Stomach smooth muscle (tissue), 2 donors: ENCODE data around the gene KDM6B.
"Not testable (repeated sequence)": the region's sequence is repeated elsewhere in the genome, so short reads cannot be mapped to it uniquely, and the experiment has no call there.

ENCODE experiments used
- H3K27ac ChIP-seq: one replicate; pipeline ENCODE4 v1.7.0; 2013; ENCODE audit warnings: mild to moderate bottlenecking, low read length, inconsistent platforms
- H3K27me3 ChIP-seq, 2 donors: one replicate each; pipeline ENCODE4 v1.7.0; 2013; ENCODE audit warnings: low read length in 2 of 2; ENCODE audit not compliant: insufficient read depth in 2 of 2, control insufficient read depth in 1 of 2
- H3K36me3 ChIP-seq, 2 donors: one replicate each; pipeline ENCODE4 v1.7.0; 2013; ENCODE audit warnings: low read length in 2 of 2; ENCODE audit not compliant: control insufficient read depth in 2 of 2, insufficient read depth in 2 of 2
- H3K4me1 ChIP-seq: one replicate; pipeline ENCODE4 v1.7.0; 2013; ENCODE audit warnings: low read length; ENCODE audit not compliant: control insufficient read depth, insufficient read depth
- H3K4me3 ChIP-seq, 2 donors: one replicate each; pipeline ENCODE4 v1.7.0; 2013; ENCODE audit warnings: low read length in 2 of 2
- H3K9ac ChIP-seq, 2 donors: one replicate each; pipeline ENCODE4 v1.7.0; 2013; ENCODE audit warnings: low read length in 2 of 2, mild to moderate bottlenecking in 1 of 2
- H3K9me3 ChIP-seq, 2 donors: one replicate each; pipeline ENCODE4 v1.7.0; 2013; ENCODE audit warnings: low read length in 2 of 2; ENCODE audit not compliant: control insufficient read depth in 2 of 2
- donor health status: healthy.
- donor health status: Pancreatic carcinoma.

Gene KDM6B

DNA sequence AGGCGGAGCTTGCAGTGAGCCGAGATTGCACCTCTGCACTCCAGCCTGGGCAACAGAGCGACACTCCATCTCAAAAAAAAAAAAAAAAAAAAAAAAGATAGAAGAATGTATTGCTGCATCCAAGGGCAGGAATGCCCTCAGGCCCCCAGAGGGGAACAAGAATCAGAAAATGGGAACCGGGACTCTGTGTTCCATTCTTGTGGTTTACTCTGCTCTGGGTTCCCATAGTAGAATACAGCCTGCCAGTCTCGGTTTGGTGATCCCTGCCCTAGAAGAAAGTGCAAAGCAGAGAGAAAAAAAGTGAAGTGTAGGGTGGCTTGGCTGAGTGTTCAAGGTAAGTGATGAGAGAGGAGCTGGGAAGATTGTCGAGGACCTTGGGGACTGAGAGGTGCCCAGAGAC is 27.4 kb upstream of the KDM6B start:
- H3K27ac ChIP-seq: no peak overlapping the region
- H3K9me3 ChIP-seq: no peaks in the 10 kb centered on the region
- peaks cover 5 to 10% of the 10 kb centered on the region in 2 donors for H3K27me3 ChIP-seq
- no peak overlapping the region for H3K4me3 ChIP-seq
- no peaks in the 10 kb centered on the region for H3K36me3 ChIP-seq
- H3K4me1 ChIP-seq: no peaks in the 10 kb centered on the region
- H3K9ac ChIP-seq: no peak overlapping the region

DNA sequence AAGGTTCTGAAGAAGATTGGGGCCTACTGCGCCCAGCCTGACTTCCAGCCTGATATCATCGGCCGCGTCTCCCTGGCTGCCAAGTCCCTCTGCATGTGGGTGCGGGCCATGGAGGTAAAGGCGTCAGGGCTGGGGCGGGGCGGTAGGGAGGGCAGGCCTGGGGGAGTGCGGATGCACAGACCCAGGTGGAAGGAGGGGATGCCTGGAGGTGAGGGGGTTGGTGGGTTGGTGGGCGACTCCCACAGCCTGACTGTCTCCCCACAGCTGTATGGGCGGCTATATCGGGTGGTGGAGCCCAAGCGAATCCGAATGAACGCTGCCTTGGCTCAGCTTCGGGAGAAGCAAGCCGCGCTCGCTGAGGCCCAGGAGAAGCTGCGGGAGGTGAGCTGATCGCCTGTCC is 26.8 kb upstream of the KDM6B start:
- H3K27ac ChIP-seq: no peak overlapping the region
- H3K4me1 ChIP-seq: no peaks in the 10 kb centered on the region
- no peak overlapping the region for H3K9ac ChIP-seq
- H3K4me3 ChIP-seq: no peak overlapping the region
- no peaks in the 10 kb centered on the region for H3K9me3 ChIP-seq
- no peaks in the 10 kb centered on the region for H3K36me3 ChIP-seq
- H3K27me3 ChIP-seq: peaks cover 5 to 10% of the 10 kb centered on the region in 2 donors

GRCh38 chr17:7809086-7809790 is 24.8 kb upstream of the KDM6B start:
- H3K9me3 ChIP-seq: no peaks in the 10 kb centered on the region
- no peaks in the 10 kb centered on the region for H3K36me3 ChIP-seq
- H3K9ac ChIP-seq: no peak overlapping the region
- peaks cover 5 to 10% of the 10 kb centered on the region in 2 donors for H3K27me3 ChIP-seq
- no peak overlapping the region for H3K4me3 ChIP-seq
- no peak overlapping the region for H3K27ac ChIP-seq
- no peaks in the 10 kb centered on the region for H3K4me1 ChIP-seq

- H3K36me3 ChIP-seq, H3K9me3 ChIP-seq, H3K27me3 ChIP-seq, H3K4me1 ChIP-seq, H3K4me3 ChIP-seq, H3K27ac ChIP-seq, H3K9ac ChIP-seq: not testable (repeated sequence)
These were observed 24.1 kb upstream of the KDM6B start for GRCh38 chr17:7809791-7810343.

DNA sequence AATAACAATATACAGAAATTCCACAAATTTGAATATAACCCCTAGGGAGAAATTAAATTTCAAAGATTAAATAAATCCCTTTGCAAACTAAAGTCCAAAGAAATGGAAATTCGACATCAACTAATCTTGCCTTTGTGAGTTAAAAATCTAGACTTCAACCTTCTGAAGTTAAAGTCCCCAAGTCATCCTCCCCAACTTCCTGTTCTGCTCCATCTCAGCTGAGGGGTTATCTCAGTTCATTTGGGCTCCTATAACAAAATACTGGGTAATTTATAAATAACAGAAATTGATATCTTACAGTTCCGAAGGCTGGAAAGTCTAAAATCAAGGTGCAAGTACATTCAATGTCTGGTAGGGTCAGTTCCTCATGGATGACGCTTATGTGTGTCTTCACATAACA is 22.8 kb upstream of the KDM6B start:
- Histone ChIP-seq H3K36me3 (no peaks in the 10 kb centered on the region), H3K4me1 (no peaks in the 10 kb centered on the region), H3K9me3 (no peaks in the 10 kb centered on the region)

DNA sequence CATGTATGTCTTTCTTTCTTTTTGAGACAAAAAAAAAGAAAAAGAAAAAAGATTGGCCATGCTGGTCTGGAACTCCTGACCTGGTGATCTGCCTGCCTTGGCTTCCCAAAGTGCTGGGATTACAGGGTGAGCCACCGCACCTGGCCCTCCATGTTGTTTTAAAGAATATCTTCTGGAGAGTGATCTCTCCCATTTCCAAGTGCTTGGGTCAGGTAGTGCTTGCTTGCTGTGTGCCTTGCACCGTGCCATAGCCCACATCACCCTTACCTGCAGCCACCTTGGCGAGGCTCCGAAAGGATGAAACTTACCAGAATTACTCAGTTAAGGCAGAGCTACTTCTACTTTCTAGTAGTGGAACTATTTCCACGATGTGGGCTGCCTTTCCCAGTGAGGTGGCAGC is 19.0 kb upstream of the KDM6B start:
- Histone ChIP-seq H3K4me1 (no peaks in the 10 kb centered on the region), H3K4me3 (no peak overlapping the region), H3K9ac (no peak overlapping the region), H3K36me3 (no peaks in the 10 kb centered on the region), H3K9me3 (no peaks in the 10 kb centered on the region), H3K27me3 (peaks cover 5 to 10% of the 10 kb centered on the region in 2 donors), H3K27ac (no peak overlapping the region)

More for the DNA sequence above, 22.8 kb upstream of the KDM6B start:
- Histone ChIP-seq H3K9ac (no peak overlapping the region), H3K4me3 (no peak overlapping the region), H3K27me3 (peaks cover 9 to 10% of the 10 kb centered on the region in 2 donors), H3K27ac (no peak overlapping the region)

DNA sequence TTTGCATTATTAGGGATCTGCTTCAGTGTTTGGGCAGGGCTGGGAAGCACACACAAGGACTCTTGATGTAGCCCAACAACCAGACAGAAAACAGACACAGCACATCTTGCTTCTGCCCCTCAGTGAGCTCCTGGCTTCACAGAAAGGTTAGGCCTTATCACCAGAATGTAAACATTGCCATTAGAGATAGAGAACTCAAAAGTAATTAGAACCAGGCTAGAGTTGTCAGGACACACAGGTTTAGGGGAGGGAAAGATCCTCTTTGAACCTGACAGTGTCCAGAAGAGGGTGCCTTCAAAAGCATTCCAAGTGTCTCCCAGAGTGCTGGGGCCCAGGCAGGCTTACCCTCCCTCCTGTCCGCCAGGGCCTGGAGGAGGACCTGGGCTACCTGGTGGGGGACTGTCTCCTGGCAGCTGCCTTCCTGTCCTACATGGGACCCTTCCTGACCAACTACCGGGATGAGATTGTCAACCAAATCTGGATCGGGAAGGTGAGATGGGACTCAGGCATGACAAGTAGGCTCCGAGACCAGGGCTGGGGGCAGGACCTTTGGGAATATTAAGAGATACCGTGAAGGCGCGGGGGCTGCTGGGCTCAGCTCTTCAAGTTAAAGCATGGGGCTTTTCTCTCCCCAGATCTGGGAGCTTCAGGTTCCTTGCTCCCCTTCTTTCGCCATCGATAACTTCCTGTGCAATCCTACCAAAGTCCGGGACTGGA is 16.9 kb upstream of the KDM6B start:
- Histone ChIP-seq H3K4me1 (no peaks in the 10 kb centered on the region), H3K4me3 (no peak overlapping the region), H3K9me3 (no peaks in the 10 kb centered on the region), H3K9ac (no peak overlapping the region), H3K27ac (no peak overlapping the region), H3K27me3 (peaks cover 5 to 12% of the 10 kb centered on the region in 2 donors), H3K36me3 (no peaks in the 10 kb centered on the region)

DNA sequence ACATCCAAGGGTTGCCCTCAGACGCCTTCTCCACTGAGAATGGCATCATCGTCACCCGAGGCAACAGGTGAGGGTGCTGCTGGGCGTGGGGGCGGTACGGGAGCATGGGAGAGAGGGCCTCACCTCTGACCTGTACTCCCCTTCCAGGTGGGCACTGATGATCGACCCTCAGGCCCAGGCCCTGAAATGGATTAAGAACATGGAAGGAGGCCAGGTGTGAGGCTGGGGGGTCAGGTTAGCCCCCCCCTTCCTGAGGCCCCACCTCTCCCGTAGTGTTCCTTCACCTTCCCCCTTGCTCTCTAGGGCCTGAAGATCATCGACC is 16.4 kb upstream of the KDM6B start:
- H3K36me3 ChIP-seq: no peaks in the 10 kb centered on the region
- H3K9me3 ChIP-seq: no peaks in the 10 kb centered on the region
- H3K4me1 ChIP-seq: no peaks in the 10 kb centered on the region
- no peak overlapping the region for H3K4me3 ChIP-seq
- H3K27me3 ChIP-seq: peaks cover 5 to 12% of the 10 kb centered on the region in 2 donors
- no peak overlapping the region for H3K27ac ChIP-seq
- no peak overlapping the region for H3K9ac ChIP-seq

- no peaks in the 10 kb centered on the region for H3K9me3 ChIP-seq
These were observed 16.0 kb upstream of the KDM6B start for GRCh38 chr17:7818026-7818425.

GRCh38 chr17:7818746-7819645 is 15.0 kb upstream of the KDM6B start:
- Histone ChIP-seq H3K4me1 (peaks cover 3% of the 10 kb centered on the region), H3K9me3 (no peaks in the 10 kb centered on the region), H3K9ac (no peak overlapping the region), H3K4me3 (no peak overlapping the region), H3K36me3 (no peaks in the 10 kb centered on the region), H3K27ac (no peak overlapping the region), H3K27me3 (peaks cover 7 to 12% of the 10 kb centered on the region in 2 donors)

More at GRCh38 chr17:7818026-7818425, 16.0 kb upstream of the KDM6B start:
- peaks cover 5 to 12% of the 10 kb centered on the region in 2 donors for H3K27me3 ChIP-seq
- H3K4me3 ChIP-seq: no peak overlapping the region
- no peak overlapping the region for H3K9ac ChIP-seq
- H3K4me1 ChIP-seq: peaks cover 3% of the 10 kb centered on the region
- H3K27ac ChIP-seq: no peak overlapping the region
- H3K36me3 ChIP-seq: no peaks in the 10 kb centered on the region
